Mucosa of descending colon (tissue), 3 donors: ENCODE data around the gene IGSF9B. TPM values are rescaled to one million over a fixed set of nuclear protein-coding genes. Genes with fewer than 3 reads are reported as not detected.

ENCODE experiments used
- ATAC-seq: fragments of 200-7000 bp; cut with Tn5 transposase; one replicate; pipeline ENCODE4 v1.9.1; 2020; ENCODE audit warnings: mild to moderate bottlenecking, moderate library complexity
- DNase-seq, 3 donors: peaks; one replicate each; pipeline ENCODE4 v3.0.0-alpha.2; 2020
- H3K36me3 ChIP-seq: fragments of 200-600 bp; one replicate; pipeline ENCODE4 v1.8.0; 2021; ENCODE audit warnings: low read depth, mild to moderate bottlenecking
- H3K4me1 ChIP-seq: fragments of 200-600 bp; one replicate; pipeline ENCODE4 v1.8.0; 2021; ENCODE audit warnings: low read depth, mild to moderate bottlenecking
- H3K4me3 ChIP-seq: fragments of 200-600 bp; one replicate; pipeline ENCODE4 v1.8.0; 2021; ENCODE audit warnings: mild to moderate bottlenecking
- H3K9me3 ChIP-seq: fragments of 200-600 bp; one replicate; pipeline ENCODE4 v1.8.0; 2021; ENCODE audit warnings: mild to moderate bottlenecking
- CTCF ChIP-seq: fragments of 200-600 bp; IDR thresholded peaks from one replicate; pipeline ENCODE4 v1.8.0; 2022; ENCODE audit warnings: antibody characterized with exemption, mild to moderate bottlenecking
- intact Hi-C, 2 donors: fragments of 100-400 bp; cut with DNase I in 1 of 2; cut with micrococcal nuclease in 1 of 2; formaldehyde crosslinking; loops; one replicate each; pipeline versions ENCODE4 v1.11.0 to v1.11.1; 2022; cut with DNase I, micrococcal nuclease
- total RNA-seq, 3 donors: library from RNA; stranded (reverse); fragmentation: NEBNext Ultra II Directional in 2 of 3; extraction: Animal tissue kit (Norgen Biotek cat#: 25700) in 2 of 3; gene quantifications; one replicate each; pipeline versions ENCODE4 v1.2.1 to v1.2.4, GENCODE V29; 2021 to 2023
- donor health status: DM: no; HTN: no; CAD: no; lungs with moderate emphysema.
- donor health status: DM: no; HTN: no; CAD: no.
- donor health status: DM: no; HTN: yes; CAD: no.

IGSF9B gene
- total RNA-seq, 3 donors from 2014 or later, result 5.2 to 42.6 (median 5.8) TPM

- Histone ChIP-seq H3K9me3 (no peaks in the 10 kb centered on the region), H3K36me3 (no peaks in the 10 kb centered on the region), H3K4me3 (no peak overlapping the region), H3K4me1 (no peaks in the 10 kb centered on the region)
- ATAC-seq, result no peak
- intact Hi-C loops, result no loop called here
- TF ChIP-seq CTCF, result no peak
- DNase-seq, result no peak
Measured at GRCh38 chr11:133900176-133901105, 56.3 kb downstream of the IGSF9B start.

- DNase-seq (no peak), ATAC-seq (no peak)
- Histone ChIP-seq H3K4me1 (no peaks in the 10 kb centered on the region), H3K4me3 (no peak overlapping the region), H3K36me3 (no peaks in the 10 kb centered on the region), H3K9me3 (no peaks in the 10 kb centered on the region)
- intact Hi-C loops, result no loop called here
- TF ChIP-seq CTCF, result no peak
Measured at GRCh38 chr11:133898770-133899115, 58.0 kb downstream of the IGSF9B start.

- no peaks in the 10 kb centered on the region for H3K4me1 ChIP-seq
- no peaks in the 10 kb centered on the region for H3K36me3 ChIP-seq
- no peaks in the 10 kb centered on the region for H3K9me3 ChIP-seq
- no peak for DNase-seq
- H3K4me3 ChIP-seq, result no peak overlapping the region
- intact Hi-C loops, result no loop called here
- no peak for ATAC-seq
- TF ChIP-seq CTCF, result no peak
Measured at GRCh38 chr11:133898031-133898769, 58.6 kb downstream of the IGSF9B start.

GRCh38 chr11:133897331-133897650 is 59.5 kb downstream of the IGSF9B start:
- Histone ChIP-seq H3K9me3 (no peaks in the 10 kb centered on the region), H3K4me3 (no peak overlapping the region), H3K4me1 (no peaks in the 10 kb centered on the region), H3K36me3 (no peaks in the 10 kb centered on the region)
- intact Hi-C loops, result no loop called here
- DNase-seq (no peak), ATAC-seq (no peak)
- TF ChIP-seq CTCF, result no peak

- no peak for TF ChIP-seq CTCF
- ATAC-seq, result no peak
- intact Hi-C loops, result no loop called here
- no peaks in the 10 kb centered on the region for H3K36me3 ChIP-seq
- H3K4me1 ChIP-seq, result no peaks in the 10 kb centered on the region
- no peaks in the 10 kb centered on the region for H3K9me3 ChIP-seq
- DNase-seq, result no peak
- H3K4me3 ChIP-seq, result no peak overlapping the region
Measured at GRCh38 chr11:133896642-133897330, 60.0 kb downstream of the IGSF9B start.
